A673 (cell line): ENCODE data around the gene TNNI3. TPM values are rescaled to one million over a fixed set of nuclear protein-coding genes. Genes with fewer than 3 reads are reported as not detected.

Experiments
- BruUV-seq: library from RNA; stranded (reverse); fragments of 400-500 nt; replicated peaks from 2 replicates; lab custom pipeline; 2021; lab: Mats Ljungman, UMichigan
- CTCF ChIA-PET: fragments of 300-600 bp; sonication (Branson Sonifier 250); formaldehyde crosslinking; loops from one replicate; lab custom pipeline; 2022; ENCODE audit warnings: antibody characterized with exemption; lab: Charles Lee
- POLR2A ChIA-PET: fragments of 300-600 bp; sonication (Branson Sonifier 250); formaldehyde crosslinking; loops from one replicate; lab custom pipeline; 2022; ENCODE audit warnings: antibody characterized with exemption; ENCODE audit not compliant: low non-redundant PET; lab: Charles Lee
- DNase-seq: peaks from one replicate; pipeline ENCODE4 v3.0.0-alpha.2; 2015; ENCODE audit warnings: low spot score
- H3K27ac ChIP-seq: fragments of 200-600 bp; sonication (generic); 2 replicates; pipeline ENCODE4 v1.5.1; 2016; ENCODE audit warnings: mixed run types, low read depth, mild to moderate bottlenecking, mixed read lengths, antibody characterized with exemption, low read length; ENCODE audit not compliant: poor library complexity, severe bottlenecking
- H3K27me3 ChIP-seq: fragments of 200-600 bp; sonication (generic); replicated peaks from 2 replicates; pipeline ENCODE4 v1.6.1; 2017; ENCODE audit warnings: mixed run types, low read depth, mild to moderate bottlenecking, mixed read lengths, antibody characterized with exemption, low read length; ENCODE audit not compliant: insufficient read depth, poor library complexity
- H3K36me3 ChIP-seq: fragments of 200-600 bp; sonication (generic); 2 replicates; pipeline ENCODE4 v1.6.1; 2016; ENCODE audit warnings: mixed run types, mild to moderate bottlenecking, mixed read lengths, antibody characterized with exemption, low read length; ENCODE audit not compliant: insufficient read depth, poor library complexity, severe bottlenecking
- H3K4me1 ChIP-seq: fragments of 200-600 bp; sonication (generic); 2 replicates; pipeline ENCODE4 v1.6.1; 2017; ENCODE audit warnings: mixed run types, mild to moderate bottlenecking, mixed read lengths, antibody characterized with exemption, low read length; ENCODE audit not compliant: insufficient read depth, poor library complexity, severe bottlenecking
- H3K4me3 ChIP-seq: fragments of 200-600 bp; sonication (generic); 2 replicates; pipeline ENCODE4 v1.5.1; 2016; ENCODE audit warnings: low read depth, mixed run types, mild to moderate bottlenecking, mixed read lengths, low read length; ENCODE audit not compliant: poor library complexity, severe bottlenecking
- H3K9me3 ChIP-seq: fragments of 200-600 bp; sonication (generic); 2 replicates; pipeline ENCODE4 v1.6.1; 2016; ENCODE audit warnings: mixed run types, low read depth, mild to moderate bottlenecking, mixed read lengths, antibody characterized with exemption, low read length; ENCODE audit not compliant: poor library complexity, severe bottlenecking
- EZH2 ChIP-seq: fragments of 200-600 bp; sonication (generic); IDR thresholded peaks from 2 replicates; pipeline ENCODE4 v1.6.1; 2017; ENCODE audit warnings: borderline replicate concordance, low read depth, mild to moderate bottlenecking, mixed read lengths, antibody characterized with exemption, low read length; ENCODE audit not compliant: poor library complexity, severe bottlenecking
- intact Hi-C: fragments of 100-400 bp; cut with micrococcal nuclease; formaldehyde crosslinking; loops from one replicate; pipeline ENCODE4 v1.10.0; 2022; ENCODE audit not compliant: unreplicated experiment
- total RNA-seq: library from RNA; stranded (reverse); gene quantifications from 2 replicates; pipeline ENCODE4 v1.2.3, GENCODE V29; 2021
- TF ChIP-seq, protein P1 (sequence below): fragments of 300-800, 200-600 bp; sonication (generic); conservative IDR thresholded peaks from 2 replicates; pipeline ENCODE4 v1.5.1; 2017; ENCODE audit warnings: low read depth, mild to moderate bottlenecking, antibody characterized with exemption, low read length, moderate library complexity, mixed read lengths

The TNNI3 gene
- total RNA-seq, 1 experiment from 2014 or later = 12.8 TPM

DNA sequence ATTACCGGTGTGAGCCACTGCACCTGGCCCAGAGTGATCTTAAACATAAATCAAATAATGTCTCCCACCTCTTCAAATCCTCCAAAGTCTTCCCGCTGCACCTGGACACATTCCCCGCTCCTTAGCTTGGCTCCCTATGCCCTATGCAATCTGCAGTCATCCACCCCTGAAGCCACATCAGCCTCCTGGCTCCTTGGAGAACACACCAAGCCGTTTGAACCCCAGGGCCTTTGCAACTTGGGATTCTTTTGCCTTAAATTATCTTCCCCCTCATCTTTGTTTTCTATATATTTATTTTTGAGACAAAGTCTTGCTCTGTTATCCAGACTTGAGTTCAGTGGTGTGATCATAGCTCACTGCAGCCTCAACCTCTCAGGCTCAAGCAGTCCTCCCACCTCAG, 11.6 kb upstream of the TNNI3 start:
- CTCF ChIA-PET = no interaction called here
- no peaks in the 10 kb centered on the region for H3K27me3 ChIP-seq
- POLR2A ChIA-PET = interaction anchor here (0.7 kb wide), 1 partner anchor 9 kb away, joined by 3 read pairs; no protein-coding TSS in a partner anchor

DNA sequence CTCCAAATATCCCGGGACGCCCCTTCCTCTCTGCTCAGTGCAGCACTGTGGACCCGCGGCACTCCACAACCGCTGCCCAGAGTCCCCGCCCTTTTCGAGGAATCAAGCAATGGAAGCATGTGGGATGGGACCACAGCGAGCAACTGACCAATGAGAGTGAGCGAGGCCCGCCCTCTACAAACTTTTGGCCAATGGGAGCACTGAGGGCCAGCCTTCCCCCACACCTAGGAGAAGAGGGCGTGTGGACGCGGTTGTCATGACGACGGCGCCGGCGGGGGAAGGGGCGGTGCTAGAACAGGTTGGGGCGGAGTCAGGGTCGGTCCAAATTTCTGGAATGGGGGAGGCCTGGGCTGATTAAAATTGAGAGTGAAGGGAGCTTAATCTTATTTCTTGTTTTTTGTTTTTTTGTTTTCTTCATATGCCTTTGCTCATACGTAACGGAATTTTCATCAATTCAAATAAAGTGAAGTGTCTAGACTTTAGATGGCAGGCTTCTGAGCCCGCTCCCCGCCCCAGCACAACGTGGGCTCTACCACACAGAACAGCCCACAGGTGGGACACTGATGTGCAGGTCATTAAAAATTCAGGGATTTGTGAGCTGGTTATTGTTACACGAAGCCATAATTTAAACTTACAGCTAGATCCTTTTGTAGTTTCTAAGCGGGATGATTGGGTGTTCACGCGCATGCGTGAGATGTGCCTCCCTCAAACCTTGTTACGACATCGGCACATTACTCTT, 9.2 kb upstream of the TNNI3 start, which contains the start of gene DNAAF3:
Gene DNAAF3, minus strand, starts transcription at position 84 of the 739 bp plus-strand sequence. CDS start 200 bp downstream, outside the sequence.
- CTCF ChIA-PET = interaction anchor here (0.6 to 1.4 kb wide), 2 partner anchors 134 to 746 kb away, joined by 3 to 4 read pairs; no protein-coding TSS in a partner anchor
- intact Hi-C loops = no loop called here
- DNase-seq = peak; percentile 99
- POLR2A ChIA-PET = interaction anchor here (0.6 kb wide), 1 partner anchor 9 kb away, joined by 4 read pairs; the partner anchor contains the start of gene TNNI3
- Histone ChIP-seq H3K27ac (peak within 1 kb of the TSS; percentile 76), H3K36me3 (no peaks in the 10 kb centered on the region), H3K9me3 (no peaks in the 10 kb centered on the region), H3K4me3 (peak within 1 kb of the TSS; percentile 61), H3K27me3 (peaks cover 5% of the 10 kb centered on the region), H3K4me1 (no peaks in the 10 kb centered on the region)
- no TSS peak for BruUV-seq
- TF ChIP-seq, protein P1, sequence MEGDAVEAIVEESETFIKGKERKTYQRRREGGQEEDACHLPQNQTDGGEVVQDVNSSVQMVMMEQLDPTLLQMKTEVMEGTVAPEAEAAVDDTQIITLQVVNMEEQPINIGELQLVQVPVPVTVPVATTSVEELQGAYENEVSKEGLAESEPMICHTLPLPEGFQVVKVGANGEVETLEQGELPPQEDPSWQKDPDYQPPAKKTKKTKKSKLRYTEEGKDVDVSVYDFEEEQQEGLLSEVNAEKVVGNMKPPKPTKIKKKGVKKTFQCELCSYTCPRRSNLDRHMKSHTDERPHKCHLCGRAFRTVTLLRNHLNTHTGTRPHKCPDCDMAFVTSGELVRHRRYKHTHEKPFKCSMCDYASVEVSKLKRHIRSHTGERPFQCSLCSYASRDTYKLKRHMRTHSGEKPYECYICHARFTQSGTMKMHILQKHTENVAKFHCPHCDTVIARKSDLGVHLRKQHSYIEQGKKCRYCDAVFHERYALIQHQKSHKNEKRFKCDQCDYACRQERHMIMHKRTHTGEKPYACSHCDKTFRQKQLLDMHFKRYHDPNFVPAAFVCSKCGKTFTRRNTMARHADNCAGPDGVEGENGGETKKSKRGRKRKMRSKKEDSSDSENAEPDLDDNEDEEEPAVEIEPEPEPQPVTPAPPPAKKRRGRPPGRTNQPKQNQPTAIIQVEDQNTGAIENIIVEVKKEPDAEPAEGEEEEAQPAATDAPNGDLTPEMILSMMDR = no peak
- no peak for TF ChIP-seq EZH2

More for the DNA sequence above, 11.6 kb upstream of the TNNI3 start:
- Histone ChIP-seq H3K9me3 (no peaks in the 10 kb centered on the region), H3K4me1 (no peaks in the 10 kb centered on the region), H3K4me3 (no peak overlapping the region), H3K27ac (no peak overlapping the region), H3K36me3 (no peaks in the 10 kb centered on the region)
- no peak for TF ChIP-seq EZH2
- TF ChIP-seq, protein P1 = no peak
- DNase-seq = no peak
- intact Hi-C loops = no loop called here
- no TSS peak for BruUV-seq

DNA sequence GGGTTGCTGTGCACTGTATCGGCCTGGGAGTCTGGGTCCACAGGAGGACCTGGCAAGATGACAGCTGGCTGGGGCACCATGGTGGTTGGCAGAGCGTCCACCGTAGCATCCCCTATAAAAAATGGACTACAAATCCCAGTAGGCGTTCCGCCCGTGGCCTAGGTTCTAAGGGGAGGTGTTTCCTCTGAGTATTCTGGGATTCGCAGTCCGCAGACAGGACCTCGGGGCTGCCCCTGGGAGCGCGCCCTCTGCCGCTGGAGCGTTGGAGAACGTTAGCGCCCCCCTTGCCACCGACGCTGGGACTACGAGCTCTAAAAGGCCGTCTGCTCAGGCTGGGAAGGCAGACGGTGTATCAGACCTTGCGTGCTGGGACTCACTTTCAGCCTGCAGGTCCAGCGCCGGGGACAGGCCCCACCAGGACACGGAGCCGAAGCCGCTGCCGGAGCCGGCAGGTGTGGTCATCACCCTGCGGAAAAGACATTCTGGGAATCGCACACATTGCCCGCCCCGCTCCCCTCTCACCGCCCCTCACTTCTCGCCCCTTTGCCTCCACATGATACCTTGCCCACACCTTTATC, 8.5 kb upstream of the TNNI3 start:
- TF ChIP-seq, protein P1 = peak; percentile 93
- TF ChIP-seq EZH2 = no peak
- peak; percentile 94 for DNase-seq
- Histone ChIP-seq H3K4me1 (no peaks in the 10 kb centered on the region), H3K4me3 (peak overlapping the region; percentile 61), H3K27ac (no peak overlapping the region), H3K27me3 (peaks cover 10% of the 10 kb centered on the region), H3K36me3 (no peaks in the 10 kb centered on the region), H3K9me3 (no peaks in the 10 kb centered on the region)
- no TSS peak for BruUV-seq
- CTCF ChIA-PET = interaction anchor here (0.6 to 1.4 kb wide), 3 partner anchors 10 to 746 kb away, joined by 3 to 4 read pairs (median 4); no protein-coding TSS in a partner anchor
- intact Hi-C loops = no loop called here
- POLR2A ChIA-PET = no interaction called here
